K562 (cell line): ENCODE results near the gene MDN1. TPM values are rescaled to one million over a fixed set of nuclear protein-coding genes. Genes with fewer than 3 reads are reported as not detected.

Experiments
- CHAMP1 ChIP-seq: fragments of 450-650 bp; IDR thresholded peaks from 2 replicates; pipeline ENCODE4 v1.6.1; 2016; ENCODE audit warnings: mild to moderate bottlenecking
- CREB1 ChIP-seq, 2 experiments: sonication (generic) in 1 of 2; formaldehyde crosslinking in 1 of 2; IDR thresholded peaks; 2 replicates each; pipeline versions ENCODE4 v1.6.1 to v1.8.0; 2012 to 2022; ENCODE audit warnings: inconsistent platforms in 1 of 2, mild to moderate bottlenecking in 1 of 2, missing genetic modification reagents in 1 of 2, moderate library complexity in 1 of 2
- JUN ChIP-seq, 2 experiments: sonication (generic) in 1 of 2; formaldehyde crosslinking in 1 of 2; IDR thresholded peaks; 2 replicates each; pipeline versions ENCODE4 v1.6.1 to v1.8.0; 2012 to 2022; ENCODE audit warnings: borderline replicate concordance in 2 of 2, mild to moderate bottlenecking in 2 of 2, improper control_type of control experiment in 1 of 2, low read depth in 1 of 2, low read length in 1 of 2, missing genetic modification reagents in 1 of 2
- POLR2G ChIP-seq: fragments of 200-400 bp; formaldehyde crosslinking; IDR thresholded peaks from 2 replicates; pipeline ENCODE4 v1.6.1; 2017; ENCODE audit warnings: low read depth, mild to moderate bottlenecking, antibody characterized with exemption, low read length, moderate library complexity
- PURB ChIP-seq: sonication (generic); formaldehyde crosslinking; IDR thresholded peaks from 2 replicates; pipeline ENCODE4 v1.9.0; 2021; ENCODE audit warnings: low read depth, mild to moderate bottlenecking, missing genetic modification reagents
- ZKSCAN1 ChIP-seq: fragments of 150-350 bp; IDR thresholded peaks from 2 replicates; pipeline ENCODE4 v1.6.1; 2016; ENCODE audit warnings: low read depth, low read length
- ZNF512 ChIP-seq: IDR thresholded peaks from 2 replicates; pipeline ENCODE4 v1.6.1; 2016; ENCODE audit warnings: missing genetic modification characterization, missing compliant biosample characterization
- ZNF740 ChIP-seq, 3 experiments: fragments of 200-800 bp in 1 of 3; sonication (Bioruptor generic) in 1 of 3; sonication (generic) in 1 of 3; formaldehyde crosslinking in 1 of 3; IDR thresholded peaks; 2 replicates each; pipeline versions ENCODE4 v1.6.1 to v1.8.0; 2016 to 2022; ENCODE audit warnings: mild to moderate bottlenecking in 2 of 3, missing compliant biosample characterization in 2 of 3, missing genetic modification characterization in 2 of 3, missing genetic modification reagents in 1 of 3
- polyA plus RNA-seq, 8 experiments: library from polyadenylated mRNA; depleted of rRNA in 4 of 8; stranded (reverse) in 5 of 8; unstranded in 3 of 8; fragments of >200 nt; fragmentation: Nextera tagmentation in 2 of 8; fragmentation: Illumina TruSeq in 1 of 8; extraction: Ambion mirVana in 2 of 8; extraction: Trizol in 1 of 8; gene quantifications; 2 replicates each; pipeline versions ENCODE4 v1.2.1 to v1.2.3, GENCODE V29; 2011 to 2014; ENCODE audit warnings: inconsistent platforms in 1 of 8, missing spikeins in 1 of 8
- total RNA-seq, 7 experiments: library from RNA; depleted of rRNA in 6 of 7; stranded (reverse); fragments of >200 nt in 6 of 7; fragmentation: Illumina TruSeq in 2 of 7; extraction: Trizol in 2 of 7; gene quantifications; 2 replicates each; pipeline versions ENCODE4 v1.2.1 to v1.2.3, GENCODE V29; 2011 to 2021; ENCODE audit warnings: low replicate concordance in 1 of 7
- TF ChIP-seq, protein P1 (sequence below): sonication (generic); formaldehyde crosslinking; IDR thresholded peaks from 2 replicates; pipeline ENCODE4 v1.8.0; 2022; ENCODE audit warnings: mild to moderate bottlenecking, missing genetic modification reagents

Gene MDN1
- total and polyA plus RNA-seq, 9 of the 15 experiments (the other 6 are each of a cell fraction or from before 2014, with no cell fraction given): 25.6 to 93.6 (median 43.0) TPM

- TF ChIP-seq ZNF740 (CRISPR knock-in tag; IDR thresholded peaks at IDR 0.05) (peak; percentile 84), ZNF740 (tag; IDR thresholded peaks at IDR 0.05) (no peak), POLR2G (0 out of 2 replicates have a peak, but pooled peaks have one; percentile 11), PURB (CRISPR knock-in tag) (no peak), ZKSCAN1 (peak; percentile 96), ZNF512 (tag) (no peak), CREB1 (IDR thresholded peaks at IDR 0.05) (peak; percentile 2; the same call in 1 of the 2 replicates), CREB1 (CRISPR knock-in tag; IDR thresholded peaks at IDR 0.05) (no peak), JUN (IDR thresholded peaks at IDR 0.05; ENCODE audit: borderline replicate concordance, low read depth, low read length) (no peak), JUN (CRISPR knock-in tag; IDR thresholded peaks at IDR 0.05; ENCODE audit: borderline replicate concordance) (no peak), CHAMP1 (no peak)
- TF ChIP-seq, protein P1, sequence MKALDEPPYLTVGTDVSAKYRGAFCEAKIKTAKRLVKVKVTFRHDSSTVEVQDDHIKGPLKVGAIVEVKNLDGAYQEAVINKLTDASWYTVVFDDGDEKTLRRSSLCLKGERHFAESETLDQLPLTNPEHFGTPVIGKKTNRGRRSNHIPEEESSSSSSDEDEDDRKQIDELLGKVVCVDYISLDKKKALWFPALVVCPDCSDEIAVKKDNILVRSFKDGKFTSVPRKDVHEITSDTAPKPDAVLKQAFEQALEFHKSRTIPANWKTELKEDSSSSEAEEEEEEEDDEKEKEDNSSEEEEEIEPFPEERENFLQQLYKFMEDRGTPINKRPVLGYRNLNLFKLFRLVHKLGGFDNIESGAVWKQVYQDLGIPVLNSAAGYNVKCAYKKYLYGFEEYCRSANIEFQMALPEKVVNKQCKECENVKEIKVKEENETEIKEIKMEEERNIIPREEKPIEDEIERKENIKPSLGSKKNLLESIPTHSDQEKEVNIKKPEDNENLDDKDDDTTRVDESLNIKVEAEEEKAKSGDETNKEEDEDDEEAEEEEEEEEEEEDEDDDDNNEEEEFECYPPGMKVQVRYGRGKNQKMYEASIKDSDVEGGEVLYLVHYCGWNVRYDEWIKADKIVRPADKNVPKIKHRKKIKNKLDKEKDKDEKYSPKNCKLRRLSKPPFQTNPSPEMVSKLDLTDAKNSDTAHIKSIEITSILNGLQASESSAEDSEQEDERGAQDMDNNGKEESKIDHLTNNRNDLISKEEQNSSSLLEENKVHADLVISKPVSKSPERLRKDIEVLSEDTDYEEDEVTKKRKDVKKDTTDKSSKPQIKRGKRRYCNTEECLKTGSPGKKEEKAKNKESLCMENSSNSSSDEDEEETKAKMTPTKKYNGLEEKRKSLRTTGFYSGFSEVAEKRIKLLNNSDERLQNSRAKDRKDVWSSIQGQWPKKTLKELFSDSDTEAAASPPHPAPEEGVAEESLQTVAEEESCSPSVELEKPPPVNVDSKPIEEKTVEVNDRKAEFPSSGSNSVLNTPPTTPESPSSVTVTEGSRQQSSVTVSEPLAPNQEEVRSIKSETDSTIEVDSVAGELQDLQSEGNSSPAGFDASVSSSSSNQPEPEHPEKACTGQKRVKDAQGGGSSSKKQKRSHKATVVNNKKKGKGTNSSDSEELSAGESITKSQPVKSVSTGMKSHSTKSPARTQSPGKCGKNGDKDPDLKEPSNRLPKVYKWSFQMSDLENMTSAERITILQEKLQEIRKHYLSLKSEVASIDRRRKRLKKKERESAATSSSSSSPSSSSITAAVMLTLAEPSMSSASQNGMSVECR: 0 out of 2 replicates have a peak, but pooled peaks have one; percentile 10
Observed at GRCh38 chr6:89830170-89830809, 10.7 kb upstream of the MDN1 start (continued).
